B cell (primary cell): ENCODE data around the gene SLC25A17. TPM values are rescaled to one million over a fixed set of nuclear protein-coding genes. Genes with fewer than 3 reads are reported as not detected.

Experiments
- ATAC-seq: fragments of 200-7000 bp; cut with Tn5 transposase; one replicate; pipeline ENCODE4 v1.10.0; 2021; ENCODE audit warnings: low read depth, mild to moderate bottlenecking, moderate number of reproducible peaks, moderate library complexity
- CTCF ChIA-PET: fragments of 350-600 bp; sonication (Branson Sonifier 250); formaldehyde crosslinking; loops from one replicate; lab custom pipeline; 2021; ENCODE audit warnings: antibody characterized with exemption, inconsistent platforms; lab: Charles Lee
- POLR2A ChIA-PET: fragments of 350-600 bp; sonication (Branson Sonifier 250); formaldehyde crosslinking; loops from one replicate; lab custom pipeline; 2021; ENCODE audit warnings: antibody characterized with exemption; lab: Charles Lee
- DNase-seq: peaks from one replicate; pipeline ENCODE4 v3.0.0; 2013
- H2AFZ ChIP-seq: 2 replicates; pipeline ENCODE4 v1.6.1; 2012; ENCODE audit warnings: mild to moderate bottlenecking, low read depth, low read length; ENCODE audit not compliant: insufficient read depth, poor library complexity, severe bottlenecking
- H3K27ac ChIP-seq, 2 donors: 1 replicate in 1 of 2; 2 replicates in 1 of 2; pipeline ENCODE4 v1.5.1; 2012 to 2013; ENCODE audit warnings: low read length in 2 of 2, mild to moderate bottlenecking in 2 of 2, moderate library complexity in 1 of 2
- H3K27me3 ChIP-seq, 4 experiments: fragments of 200-600 bp in 1 of 4; sonication (generic) in 1 of 4; replicated peaks in 1 of 4; 1 replicate in 2 of 4; 2 replicates in 2 of 4; pipeline versions ENCODE4 v1.6.1 to v1.7.0; 2013 to 2016; ENCODE audit warnings: low read length in 3 of 4, mild to moderate bottlenecking in 2 of 4, mixed read lengths in 1 of 4, moderate library complexity in 1 of 4; ENCODE audit not compliant: insufficient read depth in 4 of 4, control insufficient read depth in 3 of 4; ENCODE audit errors: control extremely low read depth in 1 of 4
- H3K36me3 ChIP-seq, 2 experiments: replicated peaks in 1 of 2; 1 replicate in 1 of 2; 2 replicates in 1 of 2; pipeline versions ENCODE4 v1.6.1 to v1.7.1; 2013; ENCODE audit warnings: low read length in 1 of 2; ENCODE audit not compliant: insufficient read depth in 2 of 2, control insufficient read depth in 1 of 2; ENCODE audit errors: control extremely low read depth in 1 of 2, extremely low read depth in 1 of 2
- H3K4me1 ChIP-seq, 2 donors: fragments of 200-600 bp in 1 of 2; sonication (generic) in 1 of 2; 1 replicate in 1 of 2; 2 replicates in 1 of 2; pipeline versions ENCODE4 v1.5.1 to v1.6.1; 2013 to 2017; ENCODE audit warnings: low read length in 2 of 2; ENCODE audit not compliant: control insufficient read depth in 2 of 2, insufficient read depth in 2 of 2
- H3K4me2 ChIP-seq: replicated peaks from 2 replicates; pipeline ENCODE3; 2012; ENCODE audit warnings: mild to moderate bottlenecking, low read depth, low read length; ENCODE audit not compliant: poor library complexity, severe bottlenecking
- H3K4me3 ChIP-seq, 5 experiments: fragments of 200-600 bp in 1 of 5; sonication (generic) in 1 of 5; 1 replicate in 3 of 5; 2 replicates in 2 of 5; pipeline versions ENCODE4 v1.5.1 to v1.7.0; 2011 to 2016; ENCODE audit warnings: low read length in 4 of 5, mild to moderate bottlenecking in 4 of 5, low read depth in 2 of 5, control low read depth in 1 of 5, moderate library complexity in 1 of 5; ENCODE audit not compliant: insufficient read depth in 1 of 5; ENCODE audit errors: control extremely low read depth in 1 of 5, extremely low read depth in 1 of 5
- H3K79me2 ChIP-seq: fragments of 200-600 bp; sonication (generic); one replicate; pipeline ENCODE4 v1.6.0; 2016; ENCODE audit warnings: low read length; ENCODE audit not compliant: control insufficient read depth, insufficient read depth
- H3K9ac ChIP-seq: fragments of 200-600 bp; sonication (generic); 2 replicates; pipeline ENCODE4 v1.6.1; 2017; ENCODE audit warnings: mild to moderate bottlenecking, low read length, moderate library complexity
- H3K9me3 ChIP-seq, 3 donors: one replicate each; pipeline versions ENCODE4 v1.6.1 to v1.7.1; 2013; ENCODE audit warnings: low read length in 2 of 3; ENCODE audit not compliant: control insufficient read depth in 2 of 3, insufficient read depth in 1 of 3; ENCODE audit errors: control extremely low read depth in 1 of 3
- H4K20me1 ChIP-seq: 2 replicates; pipeline ENCODE4 v1.6.0; 2012; ENCODE audit warnings: mild to moderate bottlenecking, low read length; ENCODE audit not compliant: insufficient read depth, control insufficient read depth, poor library complexity, severe bottlenecking
- H3K27ac Mint-ChIP-seq: one replicate; pipeline ENCODE4 v1.8.0; 2021; ENCODE audit warnings: mixed read lengths
- H3K27me3 Mint-ChIP-seq: one replicate; pipeline ENCODE4 v1.8.0; 2021; ENCODE audit warnings: mixed read lengths
- H3K4me1 Mint-ChIP-seq: one replicate; pipeline ENCODE4 v1.8.0; 2021; ENCODE audit warnings: mixed read lengths
- H3K4me3 Mint-ChIP-seq: one replicate; pipeline ENCODE4 v1.8.0; 2021; ENCODE audit warnings: mixed read lengths
- H3K9me3 Mint-ChIP-seq: one replicate; pipeline ENCODE4 v1.8.0; 2022; ENCODE audit warnings: mixed read lengths; ENCODE audit not compliant: insufficient read depth
- CTCF ChIP-seq: fragments of 200-600 bp; IDR thresholded peaks from one replicate; pipeline ENCODE4 v1.8.0; 2022; ENCODE audit warnings: antibody characterized with exemption, mild to moderate bottlenecking
- EZH2 ChIP-seq: IDR thresholded peaks from 2 replicates; pipeline ENCODE4 v1.6.1; 2012; ENCODE audit warnings: borderline replicate concordance, low read depth, mild to moderate bottlenecking, moderate library complexity, low read length; ENCODE audit not compliant: insufficient read depth, poor library complexity, severe bottlenecking
- WGBS: methylation state at CpG from one replicate; pipeline ENCODE4 v1.1.5; 2013; ENCODE audit warnings: missing lambda C conversion rate; ENCODE audit not compliant: insufficient coverage; 5-methylcytosine and 5-hydroxymethylcytosine counted together
- intact Hi-C: fragments of 100-400 bp; cut with micrococcal nuclease; formaldehyde crosslinking; loops from one replicate; pipeline ENCODE4 v1.10.0; 2022
- polyA plus RNA-seq: library from polyadenylated mRNA; depleted of rRNA; stranded (reverse); fragments of >200 nt; gene quantifications from 2 replicates; pipeline ENCODE4 v1.2.3, GENCODE V29; 2012
- total RNA-seq, 2 donors: library from RNA; stranded (reverse); fragments of 120-200 nt in 1 of 2; gene quantifications; 1 replicate in 1 of 2; 2 replicates in 1 of 2; pipeline versions ENCODE4 v1.2.3 to v1.2.4, GENCODE V29; 2013 to 2022

SLC25A17 gene
- total and polyA plus RNA-seq, 2 donors (not counting 1 experiment from before 2014, with no cell fraction given) = 13.1 to 15.0 TPM

- Histone ChIP-seq H3K4me3 (no peak overlapping the region), H3K79me2 (no peaks in the 10 kb centered on the region), H3K27ac (no peak overlapping the region), H3K9ac (no peak overlapping the region), H2AFZ (no peak overlapping the region), H4K20me1 (no peaks in the 10 kb centered on the region), H3K4me2 (no peak overlapping the region), H3K4me1 (peaks cover 6% of the 10 kb centered on the region in 2 donors), H3K36me3 (peaks cover 5 to 23% of the 10 kb centered on the region in 2 experiments), H3K9me3 (no peaks in the 10 kb centered on the region), H3K27me3 (no peaks in the 10 kb centered on the region)
- no peak overlapping the region for H3K4me3 Mint-ChIP-seq
- TF ChIP-seq CTCF (no peak), EZH2 (no peak)
- ChIA-PET CTCF (interaction anchor here (0.6 to 1.1 kb wide), 2 partner anchors 108 to 132 kb away, joined by 3 read pairs; no protein-coding TSS in a partner anchor), POLR2A (no interaction called here)
- H3K9me3 Mint-ChIP-seq = no peaks in the 10 kb centered on the region
- no peak overlapping the region for H3K27ac Mint-ChIP-seq
- DNase-seq (no peak), ATAC-seq (no peak)
- intact Hi-C loops = no loop called here
- H3K27me3 Mint-ChIP-seq = no peaks in the 10 kb centered on the region
- H3K4me1 Mint-ChIP-seq = peaks cover 13% of the 10 kb centered on the region
Measured at GRCh38 chr22:40791241-40791640, 27.9 kb downstream of the SLC25A17 start.

GRCh38 chr22:40789131-40789530 is 30.0 kb downstream of the SLC25A17 start:
- ChIA-PET CTCF (no interaction called here), POLR2A (no interaction called here)
- H3K27ac Mint-ChIP-seq = no peak overlapping the region
- Histone ChIP-seq H3K9ac (no peak overlapping the region), H3K27ac (no peak overlapping the region), H3K4me1 (peaks cover 6% of the 10 kb centered on the region in 2 donors), H4K20me1 (no peaks in the 10 kb centered on the region), H3K36me3 (peaks cover 5 to 23% of the 10 kb centered on the region in 2 experiments), H3K4me2 (no peak overlapping the region), H3K27me3 (no peaks in the 10 kb centered on the region), H3K9me3 (no peaks in the 10 kb centered on the region), H2AFZ (no peak overlapping the region), H3K4me3 (no peak overlapping the region), H3K79me2 (no peaks in the 10 kb centered on the region)
- H3K4me1 Mint-ChIP-seq = peaks cover 13% of the 10 kb centered on the region
- no peaks in the 10 kb centered on the region for H3K27me3 Mint-ChIP-seq
- H3K9me3 Mint-ChIP-seq = no peaks in the 10 kb centered on the region
- ATAC-seq = no peak
- intact Hi-C loops = no loop called here
- TF ChIP-seq EZH2 (no peak), CTCF (no peak)
- DNase-seq = no peak
- no peak overlapping the region for H3K4me3 Mint-ChIP-seq
- 98% methylated on average over 16 of the region's 22 CpGs for WGBS
